GM21367 (cell line): ENCODE data around the gene GSE1.
"Not testable (repeated sequence)": the region's sequence is repeated elsewhere in the genome, so short reads cannot be mapped to it uniquely, and the experiment has no call there.

Experiments
- ATAC-seq: cut with Tn5 transposase; IDR thresholded peaks from one replicate; pipeline ENCODE4 v1.9.1; 2021; ENCODE audit not compliant: unreplicated experiment

Gene GSE1

DNA sequence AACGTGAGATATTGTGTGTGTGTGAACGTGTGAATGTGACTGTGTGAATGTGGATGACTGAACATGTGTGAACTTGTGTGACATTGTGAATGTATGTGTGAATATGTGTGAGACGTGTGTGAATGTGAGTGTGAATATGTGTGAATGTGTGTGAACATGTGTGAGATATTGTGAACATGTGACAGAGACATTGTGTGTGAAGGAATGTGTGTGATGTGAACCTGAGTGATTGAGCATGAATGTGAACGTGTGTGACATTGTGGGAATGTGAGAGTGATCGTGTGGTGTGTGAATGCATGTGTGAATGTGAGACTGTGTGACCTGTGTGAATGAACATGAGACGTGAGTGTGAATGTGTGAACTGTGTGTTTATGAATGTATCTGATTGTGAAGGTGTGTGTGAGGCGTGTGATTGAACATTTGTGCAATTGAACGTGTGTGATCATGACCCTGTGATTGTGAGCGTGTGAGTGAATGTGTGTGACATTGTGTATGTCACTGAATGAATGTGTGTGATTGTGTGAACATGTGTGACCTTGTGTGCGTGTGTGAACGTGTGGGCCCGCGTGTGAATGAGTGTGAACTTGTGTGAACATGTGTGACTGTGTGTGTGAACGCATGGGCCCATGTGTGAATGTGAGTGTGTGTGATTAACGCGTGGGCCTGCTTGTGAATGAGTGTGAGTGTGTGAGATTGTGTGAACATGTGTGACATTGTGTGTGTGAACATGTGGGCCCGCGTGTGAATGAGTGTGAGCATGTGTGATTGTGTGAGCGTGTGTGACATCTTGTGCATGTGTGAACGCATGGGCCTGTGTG, 23.2 kb upstream of the GSE1 start:
- no peak for ATAC-seq

DNA sequence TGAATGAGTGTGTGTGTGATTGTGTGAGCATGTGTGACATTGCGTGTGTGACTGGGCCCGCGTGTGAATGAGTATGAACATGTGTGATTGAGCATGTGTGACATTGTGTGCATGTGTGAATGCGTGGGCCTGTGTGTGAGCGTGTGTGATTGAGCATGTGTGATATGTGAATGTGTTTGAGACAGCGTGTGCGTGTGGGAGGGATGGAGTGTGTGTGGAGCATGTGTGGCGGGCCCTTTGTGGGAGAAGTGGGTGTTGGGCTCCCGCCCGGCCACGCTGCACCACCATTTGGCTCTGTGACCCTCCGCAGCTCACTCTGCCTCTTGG, 22.7 kb upstream of the GSE1 start:
- no peak for ATAC-seq

DNA sequence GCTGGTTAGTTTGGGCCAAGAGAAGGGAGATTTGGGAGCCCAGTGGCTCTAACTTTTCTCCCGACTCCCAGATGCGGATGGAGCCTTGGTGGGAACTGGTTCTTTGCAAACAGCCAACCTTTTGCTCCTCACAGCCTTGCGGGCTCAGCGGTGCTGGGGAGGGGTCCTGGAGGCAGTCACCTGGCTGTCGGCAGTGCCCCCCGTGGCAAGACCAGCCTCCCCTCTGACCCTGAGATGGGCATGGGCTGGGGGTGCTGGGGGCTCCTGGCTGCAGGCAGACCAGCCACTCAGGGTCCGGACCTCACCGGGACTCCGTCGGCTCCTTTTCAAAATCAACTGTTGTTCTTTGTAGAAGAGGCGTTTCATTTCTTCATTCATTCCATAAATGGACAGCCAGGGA, 21.7 kb upstream of the GSE1 start:
- ATAC-seq, result no peak

- ATAC-seq, result not testable (repeated sequence)
Measured at GRCh38 chr16:85592277-85592676, 20.8 kb upstream of the GSE1 start.

DNA sequence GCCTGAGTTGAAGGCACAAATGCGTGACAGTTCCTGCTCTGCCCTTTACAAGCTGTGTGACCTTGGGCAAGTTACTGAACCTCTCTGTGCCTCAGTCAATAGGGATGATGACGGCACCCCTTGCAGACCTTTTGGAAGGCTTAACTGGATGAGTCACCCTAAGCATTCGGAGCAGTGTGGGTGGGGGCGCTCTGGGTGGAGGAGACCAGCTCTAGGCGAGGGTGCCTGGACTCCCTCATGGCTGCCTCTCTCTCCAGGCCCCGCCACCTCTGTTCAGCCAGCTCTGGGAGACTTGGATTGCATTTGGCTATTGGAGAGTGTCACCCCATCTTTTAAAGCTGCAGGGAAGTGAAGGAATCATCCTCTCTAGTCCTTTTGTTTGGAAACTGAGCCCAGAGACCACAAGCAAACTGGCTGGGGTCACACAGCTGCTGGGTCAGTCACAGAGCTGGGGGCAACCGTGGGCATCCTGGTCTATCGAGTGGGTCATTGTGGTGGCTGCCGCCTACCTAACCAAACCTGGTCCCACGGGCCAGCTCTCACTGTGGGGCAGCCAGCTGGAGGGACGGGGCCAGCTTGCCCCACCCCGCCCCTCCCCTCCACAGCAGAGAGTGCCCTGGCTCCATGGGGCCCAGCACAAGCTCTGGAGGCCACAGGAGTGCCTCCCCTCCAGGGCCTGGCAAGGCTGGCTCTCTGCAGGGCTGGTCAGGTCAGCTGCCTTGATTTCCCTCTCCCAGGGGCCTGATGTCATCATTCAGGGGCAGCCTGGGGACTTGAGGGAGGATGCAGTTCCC, 20.2 kb upstream of the GSE1 start:
- ATAC-seq, result no peak

GRCh38 chr16:85593494-85594221, 19.5 kb upstream of the GSE1 start:
- no peak for ATAC-seq

- ATAC-seq, result no peak
Measured at GRCh38 chr16:85594273-85594977, 18.7 kb upstream of the GSE1 start.

DNA sequence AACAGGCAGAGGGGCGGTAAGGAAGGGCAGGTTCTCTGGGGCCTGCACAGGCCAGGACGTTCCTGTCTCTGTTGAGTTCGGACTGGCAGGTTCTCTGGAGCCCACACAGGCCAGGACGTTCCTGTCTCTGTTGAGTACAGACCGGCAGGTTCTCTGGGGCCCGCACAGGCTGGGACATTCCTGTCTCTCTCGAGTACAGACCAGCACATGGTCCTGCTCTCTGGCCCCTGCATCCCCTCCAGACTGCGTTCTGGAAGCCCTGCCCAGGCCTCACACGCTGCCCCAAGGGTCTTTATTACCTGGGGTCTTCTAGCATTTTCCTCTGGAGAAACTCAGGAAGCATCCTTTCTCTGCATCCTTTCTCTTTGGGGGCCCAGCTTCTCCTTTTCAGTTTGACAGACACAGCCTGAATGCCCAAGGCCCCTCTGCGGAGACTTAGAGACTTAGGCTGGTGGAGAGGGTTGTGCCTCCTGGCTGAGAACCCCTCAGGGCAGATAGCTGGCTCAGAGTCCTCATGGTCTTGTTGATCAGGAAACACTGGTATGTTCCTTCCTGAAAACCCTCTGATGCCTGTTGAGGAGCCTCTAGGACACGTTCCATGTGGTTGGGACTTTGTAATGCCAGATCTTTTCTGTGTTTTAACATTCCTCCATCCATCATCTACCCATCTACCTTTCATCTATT, 18.0 kb upstream of the GSE1 start:
- ATAC-seq, result no peak

DNA sequence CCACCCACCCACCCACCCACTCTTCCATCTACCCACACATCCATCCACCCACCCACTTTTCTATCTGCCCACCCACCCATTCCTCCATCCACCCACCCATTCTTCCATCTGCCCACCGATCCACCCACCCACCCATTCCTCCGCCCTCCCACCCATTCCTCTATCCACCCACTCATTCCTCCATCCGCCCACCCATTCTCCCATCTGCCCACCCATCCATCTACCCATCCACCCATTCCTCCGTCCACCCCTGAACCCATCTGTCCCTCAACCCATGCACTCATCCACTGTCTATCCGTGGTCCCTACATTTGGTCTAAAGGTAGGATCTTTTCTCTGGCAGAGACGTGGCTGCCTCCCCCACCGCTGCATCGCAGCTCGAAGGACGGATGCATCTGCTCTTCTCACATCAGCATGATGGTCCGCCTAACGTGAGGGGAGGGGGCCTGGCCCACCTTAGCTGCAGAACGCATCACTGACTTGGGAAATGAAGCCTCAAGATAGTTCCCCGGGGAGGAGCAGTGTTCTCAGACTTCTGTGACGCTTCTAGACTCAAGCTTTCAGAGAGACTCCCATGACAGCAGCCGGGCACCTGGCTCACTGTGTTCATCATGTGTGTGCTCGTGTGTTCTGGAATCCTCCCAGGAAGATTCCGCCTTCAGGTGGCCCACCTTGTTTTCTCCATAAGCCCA, 17.2 kb upstream of the GSE1 start:
- ATAC-seq, result no peak

- ATAC-seq, result no peak
Measured at GRCh38 chr16:85598141-85598540, 15.0 kb upstream of the GSE1 start.

DNA sequence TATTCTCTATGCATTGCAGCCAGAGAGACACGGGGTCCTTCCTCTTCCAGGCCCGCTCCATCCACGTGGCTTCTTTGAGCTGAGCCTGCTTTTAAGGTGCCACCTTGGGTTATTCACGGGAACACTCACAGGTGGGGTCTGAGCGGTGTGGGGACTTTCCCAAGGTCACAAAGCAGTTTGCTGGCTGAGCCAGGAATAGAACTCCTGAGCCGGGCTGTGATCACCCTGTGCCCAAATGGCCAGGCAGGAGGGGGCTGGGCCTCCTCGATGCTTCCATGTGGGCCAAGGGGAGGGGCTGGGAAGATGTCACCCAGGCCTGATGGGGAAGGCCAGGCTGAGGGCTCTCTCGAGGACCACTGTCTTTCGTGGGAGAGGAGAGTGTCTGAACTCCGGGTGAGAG, 13.0 kb upstream of the GSE1 start:
- no peak for ATAC-seq

- ATAC-seq, result no peak
Measured at GRCh38 chr16:85600530-85601271, 12.4 kb upstream of the GSE1 start.

DNA sequence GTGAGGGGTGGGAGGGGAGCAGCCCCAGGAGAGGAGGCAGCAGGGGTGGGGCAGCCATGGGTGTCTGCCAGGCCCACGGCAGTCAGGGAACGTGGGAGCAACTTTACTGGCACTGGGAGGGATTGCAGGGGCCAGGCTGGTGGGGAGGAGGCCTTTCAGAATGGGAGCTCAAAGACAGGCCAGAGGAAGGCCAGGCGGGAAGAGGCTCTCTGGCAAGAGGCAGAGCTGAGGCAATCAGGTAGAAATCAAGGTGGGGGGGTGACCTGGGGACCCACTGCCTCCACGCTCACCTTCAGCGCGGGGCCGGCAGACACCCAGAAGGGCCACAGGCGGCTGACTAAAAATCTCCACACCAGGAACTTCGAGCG, 11.9 kb upstream of the GSE1 start:
- no peak for ATAC-seq

DNA sequence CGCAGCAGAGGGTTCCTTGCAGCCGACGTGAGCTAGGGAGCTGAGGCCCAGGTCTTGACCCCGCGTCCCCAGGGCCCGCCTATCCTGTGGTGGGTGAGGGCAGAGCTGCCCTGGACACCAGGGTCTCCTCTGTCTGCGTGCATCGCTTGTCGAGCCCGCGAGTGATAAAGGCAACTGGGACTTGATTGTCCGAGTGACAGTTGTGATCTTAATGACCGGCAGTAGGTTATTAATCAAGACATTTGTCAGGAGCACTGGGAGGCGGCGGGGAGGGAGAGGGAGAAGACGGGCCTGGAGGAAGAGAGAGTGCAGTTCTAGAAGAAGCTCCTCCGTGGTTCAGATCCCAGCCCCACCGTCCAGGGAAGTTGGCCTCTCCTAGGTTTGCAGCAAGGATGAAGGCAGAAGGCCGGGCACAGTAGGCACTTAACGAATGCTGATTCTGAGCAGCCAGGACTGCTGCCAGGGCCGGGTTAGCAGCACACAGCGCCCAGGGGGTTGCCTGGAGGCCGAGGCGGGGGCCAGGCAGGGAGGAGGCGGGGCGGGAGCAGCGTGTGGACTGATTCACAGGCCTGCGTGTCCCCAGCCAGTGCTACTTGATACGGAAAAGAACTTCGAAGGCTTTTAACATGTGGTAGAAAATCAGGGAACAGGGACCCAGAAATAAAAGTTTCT, 11.3 kb upstream of the GSE1 start:
- no peak for ATAC-seq

DNA sequence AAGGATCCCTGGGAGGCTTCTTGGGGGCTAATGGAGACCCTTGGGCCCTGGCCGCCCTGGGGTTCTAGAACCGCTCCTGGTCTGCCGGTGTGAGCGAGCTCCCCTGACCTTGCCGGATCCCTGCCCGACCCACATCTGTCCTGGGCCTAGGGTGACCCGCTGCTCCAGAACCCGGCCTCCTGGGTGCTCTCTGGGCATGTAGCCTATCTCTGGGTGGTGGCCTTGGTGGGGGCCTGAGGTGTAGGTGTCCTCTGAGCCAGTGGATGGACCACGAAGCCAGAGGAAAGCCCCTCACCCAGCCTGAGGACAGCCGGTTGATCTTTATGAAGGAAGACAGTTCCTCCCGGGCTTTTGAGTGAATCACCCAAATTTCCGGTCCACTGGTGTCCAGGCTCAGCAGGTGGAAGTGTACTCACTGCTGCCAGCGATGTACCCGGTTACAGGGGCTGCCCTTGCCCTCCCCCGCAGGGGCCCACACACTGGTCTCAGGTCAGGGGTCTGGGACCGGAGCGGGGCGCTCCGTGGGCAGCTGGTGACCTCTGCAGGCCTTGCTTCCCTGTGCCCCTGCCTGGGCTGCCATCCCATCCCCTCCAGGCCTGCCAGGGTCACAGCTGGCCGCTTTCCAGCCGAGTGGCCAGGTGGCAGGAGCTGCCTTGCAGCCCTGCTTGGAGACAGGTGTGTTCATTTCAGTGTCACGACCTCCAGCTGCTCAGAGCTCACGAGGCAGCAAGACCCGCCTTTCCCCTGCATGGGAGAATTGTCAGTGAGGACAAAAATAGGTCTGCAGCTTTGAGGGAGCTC, 10.5 kb upstream of the GSE1 start:
- ATAC-seq, result no peak

- ATAC-seq, result no peak
Measured at GRCh38 chr16:85603203-85603755, 9.8 kb upstream of the GSE1 start.

GRCh38 chr16:85604145-85604705, 8.9 kb upstream of the GSE1 start:
- no peak for ATAC-seq
